SH-SY5Y (cell line): Measurements from ENCODE around the gene CLECL1.

Experiments used
- GATA2 ChIP-seq: IDR thresholded peaks from 2 replicates; pipeline ENCODE4 v1.6.1; 2011; ENCODE audit warnings: mild to moderate bottlenecking, low read depth, low read length
- GATA3 ChIP-seq: IDR thresholded peaks from 2 replicates; pipeline ENCODE4 v1.6.1; 2011; ENCODE audit warnings: low read depth, mild to moderate bottlenecking, low read length, moderate library complexity

CLECL1 gene

DNA sequence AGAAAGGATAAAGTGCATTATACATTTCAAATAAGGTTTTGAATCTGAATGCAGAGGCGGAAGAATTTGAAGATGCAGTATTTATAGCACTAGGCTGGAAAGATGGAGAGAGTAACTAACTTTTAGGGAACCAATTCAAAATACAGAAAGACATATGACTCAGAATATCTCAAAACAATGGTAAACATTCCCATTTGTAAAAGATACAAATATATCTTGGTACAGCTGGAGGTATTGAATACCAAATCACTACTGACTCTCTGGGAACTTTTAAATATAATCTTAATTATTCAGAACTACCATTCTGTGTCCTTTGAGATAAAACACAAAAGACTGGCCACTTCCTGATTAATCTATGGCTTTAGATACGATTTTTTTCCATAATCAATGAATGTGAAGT is 22.7 kb upstream of the CLECL1 start:
- TF ChIP-seq GATA2 (no peak), GATA3 (no peak)

DNA sequence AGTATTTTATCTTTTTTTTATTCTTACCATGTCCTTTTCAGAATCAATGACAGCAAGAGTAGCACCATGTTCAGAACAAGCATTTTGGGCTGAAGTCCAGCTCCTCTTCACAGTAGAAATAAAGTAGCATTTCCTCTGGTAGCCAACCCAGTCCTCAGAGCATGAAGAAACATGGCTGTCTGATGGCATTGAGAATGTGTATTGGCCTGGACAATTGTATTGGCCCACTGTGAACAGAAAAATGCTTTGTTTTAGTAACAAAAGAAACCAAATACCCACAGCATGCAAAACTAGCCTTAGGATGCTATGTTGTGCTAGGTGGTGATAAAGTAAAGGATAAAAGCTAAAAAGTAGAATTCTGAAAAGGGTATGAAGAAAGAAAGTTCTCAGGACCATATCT is 22.1 kb upstream of the CLECL1 start:
- TF ChIP-seq GATA2 (no peak), GATA3 (no peak)

DNA sequence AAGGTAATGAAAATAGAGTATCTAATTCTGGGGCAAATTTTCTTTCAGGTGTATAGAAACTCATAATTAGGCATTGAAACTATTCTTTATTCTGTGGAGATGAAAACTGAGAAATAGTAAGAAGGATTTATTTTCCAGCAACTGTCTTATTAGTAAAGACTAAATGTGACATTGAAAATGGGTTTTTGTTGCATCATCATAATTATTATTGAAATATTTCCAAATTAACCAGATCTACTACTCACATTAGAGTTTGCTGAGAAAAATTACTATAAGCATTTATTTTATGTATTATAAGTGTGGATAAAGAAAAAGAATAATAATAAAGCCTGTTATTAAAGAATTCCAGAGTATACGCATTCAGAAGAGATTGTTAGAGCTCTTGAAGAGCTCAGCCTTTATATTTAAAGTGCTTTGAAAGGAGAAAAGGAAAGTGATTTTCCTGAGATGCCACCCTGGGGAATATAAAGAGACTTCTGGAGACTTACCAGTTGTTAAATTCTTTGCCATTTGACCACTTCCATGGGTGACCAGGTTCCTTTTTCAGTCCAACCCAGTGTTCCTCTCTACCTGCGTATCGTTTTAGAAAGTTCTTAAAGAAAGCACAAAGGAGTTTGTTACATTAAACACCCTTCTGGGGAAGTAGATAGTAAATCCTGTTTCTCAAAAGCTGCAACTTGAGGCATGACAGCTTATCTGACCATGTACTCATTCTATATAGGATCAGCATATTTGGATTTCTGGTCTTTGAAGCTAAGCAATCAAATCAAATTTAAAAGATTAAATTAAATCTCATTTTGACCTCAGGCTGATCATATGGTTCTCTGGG is 21.4 kb upstream of the CLECL1 start:
- TF ChIP-seq GATA3 (no peak), GATA2 (no peak)

DNA sequence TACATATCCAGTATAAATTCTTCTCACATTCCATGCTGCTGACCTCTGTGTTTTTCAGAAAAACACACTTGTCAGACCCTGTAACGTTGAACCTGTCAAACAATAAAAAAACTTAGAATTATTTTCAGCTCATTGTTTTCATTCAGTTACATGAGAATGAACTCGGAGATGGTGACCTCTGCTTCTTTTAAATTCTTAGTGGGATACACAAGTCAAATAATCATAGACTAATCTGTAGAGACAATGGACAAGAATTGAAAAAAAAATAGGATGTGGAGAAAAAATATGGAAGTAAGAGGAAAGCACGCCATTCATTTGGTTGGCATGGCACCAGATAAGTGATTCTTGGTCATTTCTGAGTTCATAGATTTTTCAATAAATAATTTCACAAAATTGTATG is 20.6 kb upstream of the CLECL1 start:
- TF ChIP-seq GATA3 (no peak), GATA2 (no peak)

DNA sequence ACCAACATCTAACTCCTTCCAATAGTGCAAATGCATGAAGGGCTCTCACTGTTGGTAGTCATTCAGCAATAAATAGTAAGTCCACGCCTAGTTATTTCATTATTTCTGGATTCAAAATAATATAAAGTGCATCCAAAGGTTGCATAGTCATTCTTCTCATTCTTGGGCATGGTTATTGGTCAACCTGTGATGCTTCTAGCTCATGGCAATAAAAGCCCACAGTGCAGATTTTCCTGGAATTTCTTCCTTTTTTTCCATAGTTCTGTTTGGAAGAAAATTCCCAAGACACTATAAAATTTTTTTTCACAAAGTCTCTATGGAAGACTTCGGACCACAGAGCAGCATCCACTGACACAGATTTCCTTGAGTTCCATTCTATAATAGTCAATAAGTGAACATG is 20.2 kb upstream of the CLECL1 start:
- TF ChIP-seq GATA2 (no peak), GATA3 (no peak)

DNA sequence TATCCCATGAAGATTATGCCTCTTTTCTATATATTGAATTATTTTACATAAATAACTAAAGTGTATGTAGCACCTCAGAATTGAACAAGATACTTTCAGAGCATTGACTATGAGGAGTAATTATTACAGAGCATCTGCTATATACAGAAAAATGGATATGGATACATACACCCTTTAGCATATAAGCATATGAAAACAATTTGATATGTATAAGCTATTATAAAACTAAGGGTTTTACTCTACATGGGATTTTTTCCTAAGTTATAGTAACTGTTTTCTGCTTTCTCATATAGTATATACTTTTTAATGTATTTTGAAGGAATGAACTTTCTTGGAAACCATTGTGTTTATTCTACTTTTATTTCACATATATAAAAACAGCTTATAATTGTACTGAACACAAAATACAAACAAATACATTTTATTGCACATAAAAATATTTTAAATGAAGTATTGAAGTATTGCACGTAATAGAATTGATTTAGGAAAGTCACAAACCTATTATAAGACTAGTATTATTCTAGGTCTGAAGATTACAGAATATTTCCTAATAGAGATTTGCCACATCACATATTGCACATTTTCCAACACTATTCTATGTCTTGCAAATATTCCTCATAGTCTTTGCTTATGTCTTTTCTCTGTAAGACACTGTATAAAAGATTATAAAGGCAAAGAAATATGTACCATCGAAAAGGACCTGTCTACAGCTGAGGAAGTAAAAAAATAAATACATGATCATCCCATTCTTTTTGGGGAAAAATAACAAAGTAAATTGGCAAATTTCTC is 19.4 kb upstream of the CLECL1 start:
- no peak for TF ChIP-seq GATA3
- no peak for TF ChIP-seq GATA2

DNA sequence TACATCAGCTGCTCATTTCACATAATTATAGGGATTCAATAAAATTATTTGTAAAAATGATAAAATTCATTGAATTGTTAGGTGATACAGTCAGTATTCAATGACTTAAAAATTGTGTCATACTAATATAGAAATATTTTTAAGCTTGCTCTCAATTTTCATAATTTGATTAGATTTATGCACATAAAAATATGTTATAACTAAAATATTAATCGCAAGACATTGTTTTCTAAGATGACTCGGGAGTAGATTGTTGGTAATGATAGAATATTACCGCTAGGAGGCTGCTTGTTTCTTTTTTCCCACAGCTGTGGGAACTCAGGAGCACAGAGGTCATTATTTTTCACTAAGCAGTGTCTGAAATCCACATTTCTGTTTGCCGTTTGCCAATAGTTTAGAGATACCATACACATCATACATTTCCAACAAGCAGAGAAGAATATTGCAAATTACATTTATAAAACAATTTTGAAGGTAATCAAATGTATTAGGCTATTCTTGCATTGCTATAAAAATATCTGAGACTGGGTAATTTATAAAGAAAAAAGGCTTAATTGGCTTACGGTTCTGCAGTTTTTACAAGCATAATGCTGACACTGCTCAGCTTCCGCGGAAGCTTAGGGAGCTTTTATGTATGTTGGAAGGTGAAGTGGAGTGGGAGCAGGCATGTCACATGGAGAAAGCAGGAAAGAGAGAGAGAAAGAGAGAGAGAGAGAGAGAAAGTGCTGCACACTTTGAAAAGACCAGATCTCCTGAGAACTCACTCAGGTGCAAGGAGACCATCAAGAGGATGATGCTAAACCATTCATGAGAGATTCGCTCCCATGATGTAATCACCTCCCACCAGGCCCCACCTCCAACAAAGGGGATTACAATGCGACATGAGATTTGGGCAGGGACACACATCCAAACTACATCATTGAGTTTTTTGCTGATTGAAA is 18.6 kb upstream of the CLECL1 start:
- no peak for TF ChIP-seq GATA2
- TF ChIP-seq GATA3 = no peak

DNA sequence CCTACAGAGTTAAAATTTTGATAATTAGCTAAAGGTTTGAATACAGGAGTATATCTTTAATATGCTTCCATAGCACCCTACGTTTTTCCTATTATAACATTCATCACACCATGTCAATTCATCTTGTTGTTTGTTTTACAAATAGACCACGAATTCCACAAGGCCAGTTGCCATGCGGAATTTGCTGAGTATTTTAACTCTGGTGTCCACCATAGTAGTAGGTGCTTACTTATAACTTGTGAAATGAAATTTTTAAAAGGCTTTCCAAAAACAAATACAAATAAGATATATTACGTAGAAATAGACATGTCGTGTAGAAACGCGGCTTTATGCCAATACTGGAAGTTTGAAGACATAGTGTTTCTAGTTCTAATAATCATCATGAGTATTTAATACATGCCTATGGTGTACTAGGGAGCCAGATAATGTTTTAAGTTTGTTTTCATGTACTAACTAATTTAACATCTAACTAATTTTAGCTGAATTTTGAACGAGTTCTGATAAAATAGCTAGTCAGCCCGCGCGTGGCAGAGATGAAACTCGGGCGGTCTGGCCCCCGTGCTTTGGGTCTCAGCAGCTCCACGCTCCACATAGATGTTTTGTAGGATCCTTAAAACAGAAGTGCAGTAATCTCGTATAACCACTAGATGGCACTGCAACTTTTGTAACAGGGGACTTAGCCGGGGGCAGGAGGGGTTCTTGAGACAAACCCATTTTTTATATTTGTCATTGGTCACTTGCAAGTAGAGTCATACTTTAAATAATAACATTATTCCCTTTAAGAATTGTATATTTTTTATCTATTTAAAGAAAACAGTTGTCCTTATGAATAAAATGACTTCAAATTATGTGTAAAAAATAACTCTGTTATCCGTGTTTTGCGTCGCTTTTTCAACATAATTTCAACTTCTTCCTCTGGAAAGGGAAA is 17.6 kb upstream of the CLECL1 start:
- TF ChIP-seq GATA2 = no peak
- TF ChIP-seq GATA3 = no peak

DNA sequence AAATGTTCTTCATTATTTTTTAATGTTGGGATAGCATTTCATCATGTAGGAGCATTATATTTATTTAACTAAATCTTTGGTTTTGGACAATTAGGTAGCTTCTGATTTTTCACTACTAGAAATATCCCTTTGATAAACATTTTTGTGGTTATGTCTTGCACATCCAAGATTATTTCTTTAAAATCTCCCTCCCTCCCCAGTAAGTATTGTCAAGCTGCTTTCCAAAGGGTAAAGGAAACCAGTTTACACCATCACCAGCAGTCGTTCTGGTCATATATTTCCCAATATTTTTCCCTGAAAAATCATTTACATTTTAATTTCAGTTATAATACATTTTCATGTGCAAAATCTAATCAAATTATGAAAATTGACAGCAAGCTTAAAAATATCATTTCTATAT is 16.7 kb upstream of the CLECL1 start:
- no peak for TF ChIP-seq GATA3
- no peak for TF ChIP-seq GATA2

DNA sequence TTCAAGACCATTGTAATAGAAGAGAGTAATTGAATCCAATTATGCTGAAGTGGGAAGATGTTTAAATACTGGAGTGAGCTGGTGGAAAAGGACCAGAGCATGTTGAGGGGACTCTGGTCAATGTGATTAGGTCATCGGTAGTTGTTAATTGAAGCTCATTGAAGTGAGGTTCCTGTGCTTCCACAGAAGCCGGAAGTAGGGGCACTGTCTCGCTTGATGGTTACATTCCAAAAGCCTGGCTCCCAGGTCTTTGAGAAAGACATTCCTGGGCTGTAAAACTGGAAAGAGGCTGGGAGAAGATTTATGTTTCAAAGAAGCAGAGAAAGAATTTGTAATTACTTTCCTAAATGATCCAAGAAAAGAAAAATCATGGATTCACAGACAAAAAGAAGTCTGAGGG is 12.3 kb upstream of the CLECL1 start:
- TF ChIP-seq GATA3 (no peak), GATA2 (no peak)

DNA sequence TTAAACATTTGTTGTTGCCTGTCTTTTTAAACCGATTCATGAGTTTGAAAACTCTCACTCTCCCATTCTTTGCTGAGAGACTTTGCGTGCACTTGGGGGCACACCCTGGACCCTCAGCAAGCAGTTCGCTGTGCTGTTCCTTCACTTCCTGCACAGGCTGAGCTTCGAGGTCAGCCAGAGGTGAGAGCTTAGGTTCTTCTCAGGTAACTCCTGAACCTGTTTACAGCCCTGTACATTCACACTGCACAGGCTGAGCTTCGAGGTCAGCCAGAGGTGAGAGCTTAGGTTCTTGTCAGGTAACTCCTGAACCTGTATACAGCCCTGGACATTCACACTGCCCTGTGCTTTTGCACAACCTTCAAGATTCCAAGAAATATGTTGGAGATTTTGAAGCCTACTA is 9.8 kb upstream of the CLECL1 start:
- TF ChIP-seq GATA3 = no peak
- TF ChIP-seq GATA2 = no peak

DNA sequence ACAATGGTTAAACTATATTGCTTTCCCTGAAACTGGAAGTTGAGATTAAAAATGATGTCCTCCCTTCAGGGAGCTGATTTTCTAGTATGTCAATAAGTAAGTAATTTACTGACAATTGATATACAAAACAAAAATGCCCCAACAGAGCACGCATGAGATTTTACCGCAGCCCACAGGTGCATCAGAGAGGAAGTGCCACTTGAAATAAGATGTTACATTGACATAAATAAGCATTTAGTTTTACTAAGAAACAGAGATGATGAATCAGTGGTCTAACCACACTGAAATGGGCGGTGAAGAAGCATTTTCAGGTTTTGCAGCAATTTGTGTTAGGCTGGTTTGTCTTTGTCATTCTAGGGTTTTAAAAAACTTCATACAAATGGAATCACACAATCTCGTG is 8.8 kb upstream of the CLECL1 start:
- no peak for TF ChIP-seq GATA3
- TF ChIP-seq GATA2 = no peak

DNA sequence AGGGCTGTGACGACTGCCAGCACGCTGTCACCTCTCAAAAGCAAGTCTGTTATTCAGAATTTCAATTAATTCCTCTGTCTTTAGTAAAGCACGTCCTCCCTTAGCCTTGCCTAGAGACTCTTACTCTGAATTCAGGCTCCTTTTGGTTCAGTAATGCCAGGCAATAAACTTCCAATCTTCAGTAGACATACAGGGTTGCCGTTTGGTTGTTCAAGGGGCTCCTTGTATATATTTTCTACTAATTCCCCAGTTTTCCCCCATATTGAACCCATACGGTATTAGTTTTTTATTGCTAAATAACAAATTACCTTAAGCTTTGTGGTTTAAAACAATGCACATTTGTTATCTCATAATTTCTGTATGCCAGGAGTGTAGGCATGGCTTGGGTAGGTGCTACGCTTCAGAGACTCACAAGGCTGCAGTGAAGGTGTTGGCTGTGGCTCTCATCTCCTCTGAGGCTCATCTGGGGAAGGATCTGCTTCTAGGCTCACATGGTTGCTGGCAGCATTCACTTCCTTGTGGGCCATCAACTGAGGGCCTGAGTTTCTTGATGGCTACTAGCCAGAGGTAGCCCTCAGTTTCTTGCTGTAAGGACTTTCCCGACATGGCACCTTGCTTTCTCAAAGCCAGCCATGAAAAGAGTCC is 7.3 kb upstream of the CLECL1 start:
- TF ChIP-seq GATA2 = no peak
- no peak for TF ChIP-seq GATA3

DNA sequence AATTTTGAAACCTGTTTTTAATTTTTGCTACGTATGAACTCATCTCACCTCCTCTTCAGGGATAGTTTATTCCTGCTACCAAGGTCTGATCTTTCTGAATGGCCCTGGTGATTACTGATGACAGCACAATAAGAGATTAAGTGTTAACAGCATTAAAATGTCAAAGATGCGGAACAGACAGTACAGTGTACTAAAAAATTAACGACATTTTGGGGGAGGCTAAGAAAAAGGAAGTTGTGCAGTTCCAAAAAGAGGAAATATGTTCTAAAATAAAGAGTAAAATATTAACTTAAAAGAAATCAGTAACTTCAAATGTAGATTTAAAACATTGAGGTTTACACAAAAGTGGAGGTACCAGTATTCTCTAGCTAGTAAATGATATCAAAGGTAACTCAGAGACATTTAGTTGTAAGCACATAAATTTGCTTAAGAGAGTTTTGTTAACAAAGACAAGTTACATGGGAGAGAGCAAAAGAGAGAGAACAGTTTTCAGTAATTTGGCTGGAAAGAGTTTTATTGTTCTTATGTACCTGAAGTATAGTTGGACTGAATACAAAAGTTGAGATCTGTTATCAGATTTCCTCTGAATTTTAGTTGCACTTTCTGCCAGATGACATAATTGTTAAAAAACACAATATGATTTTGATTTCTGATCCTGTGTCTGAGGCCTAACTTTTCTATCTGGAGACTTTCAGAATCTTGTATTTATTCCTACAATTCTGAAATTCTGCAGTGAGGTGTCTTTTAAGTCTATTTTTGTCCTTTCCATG is 4.2 kb upstream of the CLECL1 start:
- TF ChIP-seq GATA2 (no peak), GATA3 (no peak)
